MCF 10A (cell line): Measurements from ENCODE around the gene GAK. TPM values are rescaled to one million over a fixed set of nuclear protein-coding genes. Genes with fewer than 3 reads are reported as not detected.

Experiments used
- BruUV-seq: library from RNA; stranded (reverse); fragments of 400-500 nt; replicated peaks from 2 replicates; lab custom pipeline; 2021; lab: Mats Ljungman, UMichigan
- CTCF ChIA-PET: fragments of 300-600 bp; sonication (Branson Sonifier 250); formaldehyde crosslinking; extraction: SDS; loops from one replicate; lab custom pipeline; 2021; ENCODE audit warnings: antibody characterized with exemption, inconsistent platforms; lab: Yijun Ruan, JAX
- POLR2A ChIA-PET: fragments of 300-600, 350-650 bp; sonication (Branson Sonifier 250); formaldehyde crosslinking; extraction: SDS; loops from one replicate; lab custom pipeline; 2020; ENCODE audit warnings: antibody characterized with exemption, inconsistent platforms; lab: Yijun Ruan, JAX
- DNase-seq: peaks from one replicate; pipeline ENCODE4 v3.0.0-alpha.2; 2018; ENCODE audit not compliant: unreplicated experiment
- H3K27ac Mint-ChIP-seq: one replicate; pipeline ENCODE4 v1.8.0; 2022; ENCODE audit warnings: mild to moderate bottlenecking, low read depth, mixed read lengths; ENCODE audit not compliant: unreplicated experiment
- H3K27me3 Mint-ChIP-seq: one replicate; pipeline ENCODE4 v1.8.0; 2022; ENCODE audit warnings: mixed read lengths; ENCODE audit not compliant: insufficient read depth, unreplicated experiment
- H3K36me3 Mint-ChIP-seq: one replicate; pipeline ENCODE4 v1.8.0; 2022; ENCODE audit warnings: mild to moderate bottlenecking, moderate library complexity, mixed read lengths; ENCODE audit not compliant: insufficient read depth, unreplicated experiment
- H3K4me1 Mint-ChIP-seq: one replicate; pipeline ENCODE4 v1.8.0; 2022; ENCODE audit warnings: mixed read lengths; ENCODE audit not compliant: insufficient read depth, unreplicated experiment
- H3K4me3 Mint-ChIP-seq: one replicate; pipeline ENCODE4 v1.8.0; 2022; ENCODE audit warnings: mild to moderate bottlenecking, moderate library complexity, mixed read lengths; ENCODE audit not compliant: unreplicated experiment
- H3K9me3 Mint-ChIP-seq: one replicate; pipeline ENCODE4 v1.8.0; 2022; ENCODE audit warnings: mixed read lengths; ENCODE audit not compliant: unreplicated experiment
- intact Hi-C: fragments of 100-400 bp; cut with micrococcal nuclease; formaldehyde crosslinking; loops from 2 replicates; pipeline ENCODE4 v1.14.1; 2022
- total RNA-seq: library from RNA; stranded (reverse); gene quantifications from 2 replicates; pipeline ENCODE4 v1.2.3, GENCODE V29; 2022
- TF ChIP-seq, protein P1 (sequence below): fragments of 200-600 bp; IDR thresholded peaks from one replicate; pipeline ENCODE4 v1.8.0; 2022; ENCODE audit warnings: antibody characterized with exemption, mild to moderate bottlenecking; ENCODE audit not compliant: unreplicated experiment

The GAK gene
- total RNA-seq, 1 experiment from 2014 or later: 72.9 TPM

DNA sequence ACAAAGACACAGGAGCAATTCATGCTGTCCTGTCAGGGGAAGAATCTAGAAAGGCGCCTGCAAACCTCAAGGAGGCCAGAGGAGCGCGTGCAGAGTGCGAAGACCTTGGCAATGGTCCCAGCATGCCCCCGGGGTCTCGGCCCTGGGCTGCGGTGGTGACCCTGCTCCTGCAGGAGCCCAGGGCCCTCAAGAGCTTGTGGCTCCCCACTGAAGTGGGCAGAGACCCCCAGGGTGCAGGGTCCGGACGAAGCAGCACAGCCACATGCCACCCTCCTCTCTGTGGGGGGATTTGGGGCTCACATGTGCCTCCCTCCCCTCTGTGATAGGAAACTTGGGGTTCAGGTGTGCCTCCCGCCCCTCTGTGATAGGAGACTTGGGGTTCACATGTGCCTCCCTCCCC, 39.3 kb downstream of the GAK start:
- CTCF ChIA-PET: interaction anchor here (0.7 kb wide), 1 partner anchor 45 kb away, joined by 3 read pairs; no protein-coding TSS in a partner anchor
- Mint-ChIP-seq H3K4me1 (no peaks in the 10 kb centered on the region), H3K4me3 (no peak overlapping the region), H3K9me3 (no peaks in the 10 kb centered on the region), H3K27me3 (no peaks in the 10 kb centered on the region), H3K27ac (no peak overlapping the region), H3K36me3 (peaks cover 37% of the 10 kb centered on the region)
- no peak for DNase-seq
- BruUV-seq: no TSS peak
- POLR2A ChIA-PET: no interaction called here
- intact Hi-C loops: no loop called here
- TF ChIP-seq, protein P1, sequence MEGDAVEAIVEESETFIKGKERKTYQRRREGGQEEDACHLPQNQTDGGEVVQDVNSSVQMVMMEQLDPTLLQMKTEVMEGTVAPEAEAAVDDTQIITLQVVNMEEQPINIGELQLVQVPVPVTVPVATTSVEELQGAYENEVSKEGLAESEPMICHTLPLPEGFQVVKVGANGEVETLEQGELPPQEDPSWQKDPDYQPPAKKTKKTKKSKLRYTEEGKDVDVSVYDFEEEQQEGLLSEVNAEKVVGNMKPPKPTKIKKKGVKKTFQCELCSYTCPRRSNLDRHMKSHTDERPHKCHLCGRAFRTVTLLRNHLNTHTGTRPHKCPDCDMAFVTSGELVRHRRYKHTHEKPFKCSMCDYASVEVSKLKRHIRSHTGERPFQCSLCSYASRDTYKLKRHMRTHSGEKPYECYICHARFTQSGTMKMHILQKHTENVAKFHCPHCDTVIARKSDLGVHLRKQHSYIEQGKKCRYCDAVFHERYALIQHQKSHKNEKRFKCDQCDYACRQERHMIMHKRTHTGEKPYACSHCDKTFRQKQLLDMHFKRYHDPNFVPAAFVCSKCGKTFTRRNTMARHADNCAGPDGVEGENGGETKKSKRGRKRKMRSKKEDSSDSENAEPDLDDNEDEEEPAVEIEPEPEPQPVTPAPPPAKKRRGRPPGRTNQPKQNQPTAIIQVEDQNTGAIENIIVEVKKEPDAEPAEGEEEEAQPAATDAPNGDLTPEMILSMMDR: no peak

DNA sequence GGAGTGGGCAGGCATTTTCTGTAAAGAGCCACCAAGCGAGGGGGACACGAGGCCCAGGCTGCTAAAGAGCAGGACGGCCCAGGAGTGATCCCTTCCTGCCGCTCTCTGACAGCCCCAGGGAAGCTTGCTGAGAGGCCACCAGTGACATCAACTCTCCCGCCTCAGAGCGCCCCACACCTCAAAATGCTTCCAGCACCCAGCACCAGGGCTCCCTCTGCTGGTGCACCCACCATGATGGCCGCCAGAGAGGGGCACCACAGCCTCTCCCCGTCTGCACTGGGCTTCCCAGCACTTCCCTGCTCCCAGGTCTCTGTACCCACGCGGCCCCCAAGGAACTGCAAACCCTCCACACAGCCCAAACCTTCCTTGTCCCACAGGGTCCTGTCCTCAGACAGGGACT, 40.4 kb downstream of the GAK start:
- CTCF ChIA-PET: no interaction called here
- peak; percentile 6 for DNase-seq

DNA sequence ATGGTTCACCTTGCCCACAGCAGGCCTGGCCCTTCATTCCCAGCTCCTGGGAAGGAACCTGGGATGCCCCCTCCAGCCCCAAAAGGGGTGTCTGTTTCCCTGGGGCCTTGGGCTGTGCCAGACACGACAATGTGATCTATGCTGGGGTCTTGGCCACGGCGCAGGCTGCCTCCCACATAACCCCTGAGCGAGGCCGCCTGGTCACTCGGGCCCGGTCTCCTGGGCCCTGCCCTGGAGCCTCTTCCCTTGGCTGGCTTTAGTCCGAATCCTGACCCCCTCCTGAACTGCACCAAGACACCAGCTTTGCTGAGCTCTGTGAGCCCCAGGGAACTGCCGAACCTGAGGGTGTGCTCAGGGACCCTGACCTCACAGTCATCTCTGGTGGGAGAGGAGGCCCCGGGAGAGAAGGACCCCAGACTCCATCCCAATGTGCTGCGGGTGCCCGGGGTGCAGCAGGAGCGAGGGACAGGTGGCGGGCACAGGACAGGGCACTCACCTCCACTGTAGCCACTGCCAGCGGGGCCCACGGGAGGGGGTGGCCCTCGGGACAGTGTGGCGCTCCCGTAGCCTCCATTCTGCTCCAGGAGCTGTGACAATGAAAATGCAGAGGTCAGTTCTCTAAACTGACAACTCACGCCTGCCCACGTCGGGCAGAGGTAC, 42.0 kb downstream of the GAK start:
- POLR2A ChIA-PET: no interaction called here
- H3K27me3 Mint-ChIP-seq: no peaks in the 10 kb centered on the region
- H3K36me3 Mint-ChIP-seq: peaks cover 24% of the 10 kb centered on the region
- H3K27ac Mint-ChIP-seq: no peak overlapping the region
- CTCF ChIA-PET: interaction anchor here (0.6 kb wide), 1 partner anchor 241 kb away, joined by 3 read pairs; no protein-coding TSS in a partner anchor
- TF ChIP-seq, protein P1: no peak
- intact Hi-C loops: no loop called here
- no peak overlapping the region for H3K4me3 Mint-ChIP-seq
- H3K4me1 Mint-ChIP-seq: no peaks in the 10 kb centered on the region
- no peaks in the 10 kb centered on the region for H3K9me3 Mint-ChIP-seq
- DNase-seq: no peak
- BruUV-seq: no TSS peak

More for the DNA sequence above, 40.4 kb downstream of the GAK start:
- no peak overlapping the region for H3K27ac Mint-ChIP-seq
- H3K36me3 Mint-ChIP-seq: peaks cover 34% of the 10 kb centered on the region
- TF ChIP-seq, protein P1: no peak
- H3K4me1 Mint-ChIP-seq: no peaks in the 10 kb centered on the region
- intact Hi-C loops: no loop called here
- no peaks in the 10 kb centered on the region for H3K9me3 Mint-ChIP-seq
- H3K4me3 Mint-ChIP-seq: no peak overlapping the region
- POLR2A ChIA-PET: no interaction called here
- BruUV-seq: no TSS peak
- no peaks in the 10 kb centered on the region for H3K27me3 Mint-ChIP-seq

DNA sequence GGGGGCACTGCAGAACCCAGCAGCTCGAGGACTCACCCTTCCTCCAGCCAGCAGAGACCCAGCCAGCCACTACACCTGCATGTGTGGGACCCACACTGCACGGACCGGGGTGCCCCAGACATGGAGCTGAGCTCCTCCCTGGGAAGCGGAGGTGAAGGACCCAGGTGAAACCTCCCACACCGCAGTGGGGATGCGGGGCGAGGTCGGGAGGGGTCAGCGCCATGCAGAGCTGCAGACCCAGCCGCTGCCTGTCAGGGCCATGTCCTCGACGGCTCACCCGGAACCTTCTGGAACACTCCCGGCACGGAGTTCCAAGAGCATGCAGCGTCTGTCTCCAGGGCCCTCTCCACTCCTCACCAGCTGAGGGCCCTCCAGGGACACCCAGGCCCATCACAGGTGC, 42.6 kb downstream of the GAK start:
- TF ChIP-seq, protein P1: no peak
- BruUV-seq: no TSS peak
- ChIA-PET CTCF (interaction anchor here (0.6 kb wide), 1 partner anchor 241 kb away, joined by 3 read pairs; no protein-coding TSS in a partner anchor), POLR2A (no interaction called here)
- no peaks in the 10 kb centered on the region for H3K4me1 Mint-ChIP-seq
- no peak for DNase-seq
- peaks cover 24% of the 10 kb centered on the region for H3K36me3 Mint-ChIP-seq
- no peaks in the 10 kb centered on the region for H3K27me3 Mint-ChIP-seq
- H3K27ac Mint-ChIP-seq: no peak overlapping the region
- intact Hi-C loops: no loop called here
- no peak overlapping the region for H3K4me3 Mint-ChIP-seq
- H3K9me3 Mint-ChIP-seq: no peaks in the 10 kb centered on the region
